K562 (cell line): ENCODE measurements around the gene ZNF362. TPM values are rescaled to one million over a fixed set of nuclear protein-coding genes. Genes with fewer than 3 reads are reported as not detected.

Source experiments
- ATF1 ChIP-seq, 2 experiments: fragments of 450-650 bp in 1 of 2; IDR thresholded peaks; 2 replicates each; pipeline ENCODE4 v1.6.1; 2016; ENCODE audit warnings: missing compliant biosample characterization in 1 of 2, missing genetic modification characterization in 1 of 2
- GMEB1 ChIP-seq: fragments of 250-450 bp; sonication (Bioruptor Pico); IDR thresholded peaks from 2 replicates; pipeline ENCODE4 v1.4.0; 2020; ENCODE audit warnings: mild to moderate bottlenecking
- HMGN3 ChIP-seq: IDR thresholded peaks from 2 replicates; pipeline ENCODE4 v1.6.1; 2011; ENCODE audit warnings: borderline replicate concordance, low read depth, mild to moderate bottlenecking, mixed read lengths, low read length; ENCODE audit not compliant: insufficient read length; ENCODE audit errors: extremely low read depth
- LCOR ChIP-seq: sonication (generic); formaldehyde crosslinking; IDR thresholded peaks from 2 replicates; pipeline ENCODE4 v1.8.0; 2022; ENCODE audit warnings: mild to moderate bottlenecking, missing genetic modification reagents
- MAFK ChIP-seq: IDR thresholded peaks from 2 replicates; pipeline ENCODE4 v1.6.1; 2011; ENCODE audit warnings: low read length, improper control_type of control experiment
- NCOA4 ChIP-seq: fragments of 450-650 bp; IDR thresholded peaks from 2 replicates; pipeline ENCODE4 v1.6.1; 2018; ENCODE audit warnings: mild to moderate bottlenecking; ENCODE audit not compliant: partially characterized antibody
- POLR2AphosphoS5 ChIP-seq: IDR thresholded peaks from 2 replicates; pipeline ENCODE4 v1.6.1; 2011; ENCODE audit warnings: mild to moderate bottlenecking, low read depth, low read length, moderate library complexity; ENCODE audit not compliant: control insufficient read depth, insufficient read depth
- SUPT5H ChIP-seq: fragments of 450-650 bp; IDR thresholded peaks from 2 replicates; pipeline ENCODE4 v1.6.1; 2016
- TCF3 ChIP-seq: sonication (generic); formaldehyde crosslinking; IDR thresholded peaks from 2 replicates; pipeline ENCODE4 v1.4.0; 2020; ENCODE audit warnings: mild to moderate bottlenecking, missing genetic modification reagents
- ZBTB33 ChIP-seq: sonication (generic); formaldehyde crosslinking; IDR thresholded peaks from 2 replicates; pipeline ENCODE4 v1.8.1; 2023; ENCODE audit warnings: mild to moderate bottlenecking, missing genetic modification reagents
- ZBTB34 ChIP-seq: fragments of 250-450 bp; sonication (Bioruptor Pico); IDR thresholded peaks from 2 replicates; pipeline ENCODE4 v1.8.0; 2021; ENCODE audit warnings: mild to moderate bottlenecking, moderate library complexity
- ZBTB49 ChIP-seq: sonication (generic); formaldehyde crosslinking; IDR thresholded peaks from 2 replicates; pipeline ENCODE4 v1.8.0; 2022; ENCODE audit warnings: missing genetic modification reagents, mild to moderate bottlenecking, borderline replicate concordance
- ZNF146 ChIP-seq: IDR thresholded peaks from one replicate; pipeline ENCODE4 v1.6.1; 2018; ENCODE audit warnings: missing compliant biosample characterization; ENCODE audit not compliant: unreplicated experiment
- ZNF311 ChIP-seq: fragments of 250-450 bp; sonication (Bioruptor Pico); IDR thresholded peaks from 2 replicates; pipeline ENCODE4 v1.4.0; 2020; ENCODE audit warnings: mild to moderate bottlenecking, moderate library complexity
- ZNF449 ChIP-seq: fragments of 250-450 bp; sonication (Bioruptor Pico); IDR thresholded peaks from 2 replicates; pipeline ENCODE4 v1.8.0; 2022; ENCODE audit warnings: moderate library complexity, mild to moderate bottlenecking, inconsistent platforms
- polyA plus RNA-seq, 8 experiments: library from polyadenylated mRNA; depleted of rRNA in 4 of 8; stranded (reverse) in 5 of 8; unstranded in 3 of 8; fragments of >200 nt; fragmentation: Nextera tagmentation in 2 of 8; fragmentation: Illumina TruSeq in 1 of 8; extraction: Ambion mirVana in 2 of 8; extraction: Trizol in 1 of 8; gene quantifications; 2 replicates each; pipeline versions ENCODE4 v1.2.1 to v1.2.3, GENCODE V29; 2011 to 2014; ENCODE audit warnings: inconsistent platforms in 1 of 8, missing spikeins in 1 of 8
- total RNA-seq, 7 experiments: library from RNA; depleted of rRNA in 6 of 7; stranded (reverse); fragments of >200 nt in 6 of 7; fragmentation: Illumina TruSeq in 2 of 7; extraction: Trizol in 2 of 7; gene quantifications; 2 replicates each; pipeline versions ENCODE4 v1.2.1 to v1.2.3, GENCODE V29; 2011 to 2021; ENCODE audit warnings: low replicate concordance in 1 of 7

ZNF362 gene
- total and polyA plus RNA-seq, 9 of the 15 experiments (the other 6 are each of a cell fraction or from before 2014, with no cell fraction given) = 0.01 to 1.1 (median 0.35) TPM; not detected in 1

- TF ChIP-seq ZBTB49 (CRISPR knock-in tag) (no peak), GMEB1 (CRISPR knock-in tag) (no peak; the same call in 1 of the 2 replicates), MAFK (no peak), ATF1 (CRISPR knock-in tag; IDR thresholded peaks at IDR 0.05) (no peak), ATF1 (tag; IDR thresholded peaks at IDR 0.05) (peak; percentile 75), ZNF311 (CRISPR knock-in tag) (no peak), ZBTB33 (CRISPR knock-in tag) (no peak; the same call in 1 of the 2 replicates), ZNF146 (CRISPR knock-in tag) (no peak), TCF3 (CRISPR knock-in tag) (no peak), NCOA4 (no peak), ZBTB34 (CRISPR knock-in tag) (no peak), SUPT5H (peak; percentile 92), POLR2AphosphoS5 (peak; percentile 87), ZNF449 (CRISPR knock-in tag) (no peak), LCOR (peak; percentile 50; the same call in 1 of the 2 replicates), HMGN3 (peak; percentile 79)
These were observed 93.7 kb downstream of the ZNF362 start (continued) for GRCh38 chr1:33349778-33350610.
